ENCODE measurements around the gene RIOK2.

Gene RIOK2

DNA sequence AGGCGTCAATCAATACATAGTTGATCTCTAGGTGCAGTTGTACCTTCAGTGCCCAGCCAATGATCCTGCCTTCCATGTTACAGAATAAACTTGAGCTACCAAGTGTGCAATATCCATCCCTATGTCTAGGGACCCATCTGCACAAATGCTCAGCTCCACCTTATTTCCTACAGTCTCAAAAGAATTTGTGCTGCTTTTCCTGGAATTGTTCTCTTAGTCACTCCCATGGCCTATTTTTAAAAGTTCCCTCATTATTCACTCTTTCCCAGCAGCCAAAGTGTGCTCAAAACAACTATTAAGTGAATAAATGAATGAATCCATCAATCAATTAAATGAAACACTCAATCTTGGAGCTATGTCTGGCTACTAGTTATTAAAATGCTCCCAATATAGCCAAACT lies 55.3 kb downstream of the RIOK2 start:
- TF ChIP-seq ZNF404 (tag by site-specific recombination; IDR thresholded peaks at IDR 0.05) (no peak), ZNF223 (tag by site-specific recombination; IDR thresholded peaks at IDR 0.05) (no peak), ZNF157 (tag by site-specific recombination; IDR thresholded peaks at IDR 0.05) (no peak), ZFP41 (tag by site-specific recombination; IDR thresholded peaks at IDR 0.05; ENCODE audit: borderline replicate concordance) (no peak), ZNF114 (tag by site-specific recombination; IDR thresholded peaks at IDR 0.05) (no peak), ZNF174 (tag by site-specific recombination; IDR thresholded peaks at IDR 0.05) (no peak), ZNF146 (tag by site-specific recombination; IDR thresholded peaks at IDR 0.05) (no peak), MEIS1 (CRISPR knock-in tag; IDR thresholded peaks at IDR 0.05; ENCODE audit: borderline replicate concordance) (no peak), RBAK (tag by site-specific recombination; IDR thresholded peaks at IDR 0.05) (no peak), ZSCAN30 (tag by site-specific recombination; IDR thresholded peaks at IDR 0.05) (no peak), TRIM28 (IDR thresholded peaks at IDR 0.05; ENCODE audit: borderline replicate concordance, low read length) (no peak), ZNF184 (tag by site-specific recombination; IDR thresholded peaks at IDR 0.05) (no peak), ZFP37 (tag by site-specific recombination; IDR thresholded peaks at IDR 0.05) (no peak)
- TF ChIP-seq, protein P1, sequence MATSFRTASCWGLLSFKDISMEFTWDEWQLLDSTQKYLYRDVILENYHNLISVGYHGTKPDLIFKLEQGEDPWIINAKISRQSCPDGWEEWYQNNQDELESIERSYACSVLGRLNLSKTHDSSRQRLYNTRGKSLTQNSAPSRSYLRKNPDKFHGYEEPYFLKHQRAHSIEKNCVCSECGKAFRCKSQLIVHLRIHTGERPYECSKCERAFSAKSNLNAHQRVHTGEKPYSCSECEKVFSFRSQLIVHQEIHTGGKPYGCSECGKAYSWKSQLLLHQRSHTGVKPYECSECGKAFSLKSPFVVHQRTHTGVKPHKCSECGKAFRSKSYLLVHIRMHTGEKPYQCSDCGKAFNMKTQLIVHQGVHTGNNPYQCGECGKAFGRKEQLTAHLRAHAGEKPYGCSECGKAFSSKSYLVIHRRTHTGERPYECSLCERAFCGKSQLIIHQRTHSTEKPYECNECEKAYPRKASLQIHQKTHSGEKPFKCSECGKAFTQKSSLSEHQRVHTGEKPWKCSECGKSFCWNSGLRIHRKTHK (tag by site-specific recombination; IDR thresholded peaks at IDR 0.05): no peak
- TF ChIP-seq, protein P2, sequence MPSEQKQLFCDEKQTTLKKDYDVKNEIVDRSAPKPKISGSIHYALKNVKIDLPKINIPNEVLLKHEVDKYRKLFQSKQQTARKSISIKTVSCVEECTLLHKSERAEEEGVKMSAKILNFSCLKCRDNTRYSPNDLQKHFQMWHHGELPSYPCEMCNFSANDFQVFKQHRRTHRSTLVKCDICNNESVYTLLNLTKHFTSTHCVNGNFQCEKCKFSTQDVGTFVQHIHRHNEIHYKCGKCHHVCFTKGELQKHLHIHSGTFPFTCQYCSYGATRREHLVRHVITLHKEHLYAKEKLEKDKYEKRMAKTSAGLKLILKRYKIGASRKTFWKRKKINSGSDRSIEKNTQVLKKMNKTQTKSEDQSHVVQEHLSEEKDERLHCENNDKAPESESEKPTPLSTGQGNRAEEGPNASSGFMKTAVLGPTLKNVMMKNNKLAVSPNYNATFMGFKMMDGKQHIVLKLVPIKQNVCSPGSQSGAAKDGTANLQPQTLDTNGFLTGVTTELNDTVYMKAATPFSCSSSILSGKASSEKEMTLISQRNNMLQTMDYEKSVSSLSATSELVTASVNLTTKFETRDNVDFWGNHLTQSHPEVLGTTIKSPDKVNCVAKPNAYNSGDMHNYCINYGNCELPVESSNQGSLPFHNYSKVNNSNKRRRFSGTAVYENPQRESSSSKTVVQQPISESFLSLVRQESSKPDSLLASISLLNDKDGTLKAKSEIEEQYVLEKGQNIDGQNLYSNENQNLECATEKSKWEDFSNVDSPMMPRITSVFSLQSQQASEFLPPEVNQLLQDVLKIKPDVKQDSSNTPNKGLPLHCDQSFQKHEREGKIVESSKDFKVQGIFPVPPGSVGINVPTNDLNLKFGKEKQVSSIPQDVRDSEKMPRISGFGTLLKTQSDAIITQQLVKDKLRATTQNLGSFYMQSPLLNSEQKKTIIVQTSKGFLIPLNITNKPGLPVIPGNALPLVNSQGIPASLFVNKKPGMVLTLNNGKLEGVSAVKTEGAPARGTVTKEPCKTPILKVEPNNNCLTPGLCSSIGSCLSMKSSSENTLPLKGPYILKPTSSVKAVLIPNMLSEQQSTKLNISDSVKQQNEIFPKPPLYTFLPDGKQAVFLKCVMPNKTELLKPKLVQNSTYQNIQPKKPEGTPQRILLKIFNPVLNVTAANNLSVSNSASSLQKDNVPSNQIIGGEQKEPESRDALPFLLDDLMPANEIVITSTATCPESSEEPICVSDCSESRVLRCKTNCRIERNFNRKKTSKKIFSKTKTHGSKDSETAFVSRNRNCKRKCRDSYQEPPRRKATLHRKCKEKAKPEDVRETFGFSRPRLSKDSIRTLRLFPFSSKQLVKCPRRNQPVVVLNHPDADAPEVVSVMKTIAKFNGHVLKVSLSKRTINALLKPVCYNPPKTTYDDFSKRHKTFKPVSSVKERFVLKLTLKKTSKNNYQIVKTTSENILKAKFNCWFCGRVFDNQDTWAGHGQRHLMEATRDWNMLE (tag by site-specific recombination; conservative IDR thresholded peaks at IDR 0.05; ENCODE audit: low read depth): no peak
- TF ChIP-seq, protein P3, sequence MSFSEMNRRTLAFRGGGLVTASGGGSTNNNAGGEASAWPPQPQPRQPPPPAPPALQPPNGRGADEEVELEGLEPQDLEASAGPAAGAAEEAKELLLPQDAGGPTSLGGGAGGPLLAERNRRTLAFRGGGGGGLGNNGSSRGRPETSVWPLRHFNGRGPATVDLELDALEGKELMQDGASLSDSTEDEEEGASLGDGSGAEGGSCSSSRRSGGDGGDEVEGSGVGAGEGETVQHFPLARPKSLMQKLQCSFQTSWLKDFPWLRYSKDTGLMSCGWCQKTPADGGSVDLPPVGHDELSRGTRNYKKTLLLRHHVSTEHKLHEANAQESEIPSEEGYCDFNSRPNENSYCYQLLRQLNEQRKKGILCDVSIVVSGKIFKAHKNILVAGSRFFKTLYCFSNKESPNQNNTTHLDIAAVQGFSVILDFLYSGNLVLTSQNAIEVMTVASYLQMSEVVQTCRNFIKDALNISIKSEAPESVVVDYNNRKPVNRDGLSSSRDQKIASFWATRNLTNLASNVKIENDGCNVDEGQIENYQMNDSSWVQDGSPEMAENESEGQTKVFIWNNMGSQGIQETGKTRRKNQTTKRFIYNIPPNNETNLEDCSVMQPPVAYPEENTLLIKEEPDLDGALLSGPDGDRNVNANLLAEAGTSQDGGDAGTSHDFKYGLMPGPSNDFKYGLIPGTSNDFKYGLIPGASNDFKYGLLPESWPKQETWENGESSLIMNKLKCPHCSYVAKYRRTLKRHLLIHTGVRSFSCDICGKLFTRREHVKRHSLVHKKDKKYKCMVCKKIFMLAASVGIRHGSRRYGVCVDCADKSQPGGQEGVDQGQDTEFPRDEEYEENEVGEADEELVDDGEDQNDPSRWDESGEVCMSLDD (tag by site-specific recombination; IDR thresholded peaks at IDR 0.05): no peak
- CTCF ChIA-PET: interaction anchor here (0.6 to 1.2 kb wide), 3 partner anchors 34 to 231 kb away, joined by 3 read pairs; no protein-coding TSS in a partner anchor

DNA sequence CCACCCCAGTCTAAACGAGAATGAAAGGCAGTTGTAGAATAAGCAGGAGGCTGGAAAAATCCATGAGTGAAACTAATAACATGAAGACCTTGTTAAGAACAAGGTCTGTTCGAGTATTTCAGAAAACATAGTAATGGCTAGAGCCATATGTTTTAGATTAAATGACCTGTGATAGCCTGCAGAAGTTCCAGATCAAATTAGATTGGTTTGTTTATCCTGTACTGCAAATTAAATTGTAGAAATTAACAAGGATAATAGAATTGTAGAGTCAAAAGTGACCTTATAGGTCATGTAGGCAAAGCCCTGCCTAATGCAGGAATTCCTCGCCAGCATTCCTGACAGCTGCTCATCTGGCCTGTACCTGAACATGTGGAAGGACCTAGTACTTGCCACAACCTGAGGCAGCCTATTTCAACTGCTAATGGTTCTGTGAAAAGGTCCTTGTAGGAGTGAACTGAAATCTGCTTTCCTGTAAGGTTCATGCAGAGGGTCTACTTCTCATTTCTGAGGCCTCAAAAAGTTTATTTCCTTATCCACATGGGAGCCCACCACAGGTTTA lies 57.8 kb downstream of the RIOK2 start:
- Histone ChIP-seq H3K36me3 (ENCODE audit: control insufficient read depth in 2 of 2, insufficient read depth in 1 of 2, low read length in 2 of 2) (no peaks in the 10 kb centered on the region), H3K4me1 (ENCODE audit: control insufficient read depth, insufficient read depth, low read length) (no peaks in the 10 kb centered on the region), H3K9me3 (ENCODE audit: control insufficient read depth, insufficient read depth, low read depth, low read length) (no peaks in the 10 kb centered on the region), H3K27ac (ENCODE audit: extremely low read depth, low read depth, low read length) (no peak overlapping the region), H3K4me3 (ENCODE audit: low read depth, low read length) (no peak overlapping the region)
- CTCF ChIA-PET: interaction anchor here (0.7 kb wide), 1 partner anchor 16 kb away, joined by 3 read pairs; no protein-coding TSS in a partner anchor
- POLR2A ChIA-PET: no interaction called here
- TF ChIP-seq TRIM28 (IDR thresholded peaks at IDR 0.05; ENCODE audit: borderline replicate concordance, low read length) (no peak), ZNF341 (tag by site-specific recombination; IDR thresholded peaks at IDR 0.05; ENCODE audit: low read depth) (no peak), ZNF2 (tag by site-specific recombination; IDR thresholded peaks at IDR 0.05) (no peak), FEZF1 (tag by site-specific recombination; IDR thresholded peaks at IDR 0.05) (no peak), ZNF530 (tag by site-specific recombination; IDR thresholded peaks at IDR 0.05; ENCODE audit: low read depth) (no peak), ZNF302 (tag by site-specific recombination; IDR thresholded peaks at IDR 0.05; ENCODE audit: low read depth) (no peak)
- TF ChIP-seq, protein P2 (tag by site-specific recombination; conservative IDR thresholded peaks at IDR 0.05; ENCODE audit: low read depth): no peak

More for the DNA sequence above, 55.3 kb downstream of the RIOK2 start:
- Histone ChIP-seq H3K36me3 (ENCODE audit: control insufficient read depth in 2 of 2, insufficient read depth in 1 of 2, low read length in 2 of 2) (no peaks in the 10 kb centered on the region), H3K9me3 (ENCODE audit: control insufficient read depth, insufficient read depth, low read depth, low read length) (no peaks in the 10 kb centered on the region), H3K27ac (ENCODE audit: extremely low read depth, low read depth, low read length) (no peak overlapping the region), H3K4me3 (ENCODE audit: low read depth, low read length) (no peak overlapping the region), H3K4me1 (ENCODE audit: control insufficient read depth, insufficient read depth, low read length) (no peaks in the 10 kb centered on the region)
- POLR2A ChIA-PET: no interaction called here

Measured in HEK293 (cell line).